K562 (cell line): Measurements from ENCODE around the gene GLE1. TPM values are rescaled to one million over a fixed set of nuclear protein-coding genes. Genes with fewer than 3 reads are reported as not detected.

Experiments used
- ATAC-seq: fragments of 200-7000 bp; cut with Tn5 transposase; 3 replicates; pipeline ENCODE4 v1.9.1; 2020; ENCODE audit warnings: moderate library complexity
- BruUV-seq: library from RNA; stranded (reverse); fragments of 400-500 nt; replicated peaks from 2 replicates; lab custom pipeline; 2021; lab: Mats Ljungman, UMichigan
- CTCF ChIA-PET: fragments of 300-600 bp; formaldehyde crosslinking; extraction: SDS; loops from one replicate; lab custom pipeline; 2021; ENCODE audit warnings: low intra/inter-chr PET ratio; lab: Yijun Ruan, JAX
- POLR2A ChIA-PET: fragments of 300-600, 350-650 bp; sonication (Branson Sonifier 250); formaldehyde crosslinking; extraction: SDS; loops from one replicate; lab custom pipeline; 2021; ENCODE audit warnings: antibody characterized with exemption, inconsistent platforms; lab: Yijun Ruan, JAX
- DNase-seq, 4 experiments: peaks; one replicate each; pipeline versions ENCODE4 v3.0.0 to v3.0.0-alpha.2; 2011 to 2018; ENCODE audit warnings: low spot score in 3 of 4, mixed read lengths in 3 of 4; ENCODE audit errors: extremely low read depth in 1 of 4
- FAIRE-seq: peaks from 2 replicates; lab custom pipeline; 2011; peaks lifted over from hg19 to GRCh38; lab: Jason Lieb, UNC
- H2AFZ ChIP-seq: 2 replicates; pipeline ENCODE4 v1.6.0; 2011; ENCODE audit warnings: low read depth, low read length, control low read depth, inconsistent platforms
- H3K27ac ChIP-seq: fragments of 200-600 bp; 3 replicates; pipeline ENCODE4 v1.8.0; 2011; ENCODE audit warnings: low read depth, mild to moderate bottlenecking, control low read depth, inconsistent platforms, low read length, moderate library complexity, mixed read lengths; ENCODE audit errors: extremely low read depth
- H3K27me3 ChIP-seq, 2 experiments: fragments of 300-600 bp in 1 of 2; 2 replicates in 1 of 2; 3 replicates in 1 of 2; pipeline versions ENCODE4 v1.6.0 to v1.8.0; 2011; ENCODE audit warnings: inconsistent platforms in 2 of 2, low read length in 2 of 2, mild to moderate bottlenecking in 1 of 2, mixed read lengths in 1 of 2, moderate library complexity in 1 of 2; ENCODE audit not compliant: control insufficient read depth in 2 of 2, insufficient read depth in 2 of 2
- H3K36me3 ChIP-seq: fragments of 300-600 bp; 3 replicates; pipeline ENCODE4 v1.8.0; 2011; ENCODE audit warnings: mild to moderate bottlenecking, low read length, inconsistent platforms; ENCODE audit not compliant: control insufficient read depth, insufficient read depth
- H3K4me1 ChIP-seq, 2 experiments: fragments of 200-600 bp in 1 of 2; replicated peaks in 1 of 2; 2 replicates in 1 of 2; 3 replicates in 1 of 2; pipeline versions ENCODE4 v1.5.1 to v1.8.0; 2011; ENCODE audit warnings: inconsistent platforms in 2 of 2, low read length in 2 of 2, mild to moderate bottlenecking in 1 of 2, mixed read lengths in 1 of 2, moderate library complexity in 1 of 2; ENCODE audit not compliant: control insufficient read depth in 2 of 2, insufficient read depth in 2 of 2
- H3K4me2 ChIP-seq: 2 replicates; pipeline ENCODE4 v1.6.1; 2011; ENCODE audit warnings: low read length, control low read depth, inconsistent platforms, mixed read lengths; ENCODE audit not compliant: insufficient read depth
- H3K4me3 ChIP-seq: fragments of 200-600 bp; sonication (generic), shearing (Covaris generic); 2 replicates; pipeline ENCODE4 v1.5.1; 2016; ENCODE audit warnings: control low read depth, inconsistent platforms
- H3K79me2 ChIP-seq: fragments of 200-600 bp; 3 replicates; pipeline ENCODE4 v1.8.0; 2011; ENCODE audit warnings: low read length, inconsistent platforms; ENCODE audit not compliant: control insufficient read depth, insufficient read depth
- H3K9ac ChIP-seq, 2 experiments: 2 replicates each; pipeline versions ENCODE4 v1.6.0 to v1.6.1; 2011; ENCODE audit warnings: low read depth in 2 of 2, low read length in 2 of 2, control low read depth in 1 of 2, inconsistent platforms in 1 of 2, mild to moderate bottlenecking in 1 of 2, mixed read lengths in 1 of 2; ENCODE audit not compliant: insufficient read depth in 1 of 2
- H3K9me1 ChIP-seq: one replicate; pipeline ENCODE4 v1.6.0; 2011; ENCODE audit warnings: inconsistent platforms, mild to moderate bottlenecking, low read length, moderate library complexity; ENCODE audit not compliant: control insufficient read depth, insufficient read depth
- H3K9me3 ChIP-seq: replicated peaks from 2 replicates; pipeline ENCODE4 v1.5.1; 2011; ENCODE audit warnings: low read depth, low read length, inconsistent platforms; ENCODE audit not compliant: control insufficient read depth, insufficient read depth
- H4K20me1 ChIP-seq: replicated peaks from 2 replicates; pipeline ENCODE4 v1.6.1; 2011; ENCODE audit warnings: low read length, inconsistent platforms, mixed read lengths; ENCODE audit not compliant: control insufficient read depth, insufficient read depth
- CBFA2T3 ChIP-seq: fragments of 450-650 bp; IDR thresholded peaks from 2 replicates; pipeline ENCODE4 v1.6.1; 2017
- CREM ChIP-seq: IDR thresholded peaks from 2 replicates; pipeline ENCODE4 v1.6.1; 2014; ENCODE audit warnings: antibody characterized with exemption, low read depth
- EP300 ChIP-seq: IDR thresholded peaks from 2 replicates; pipeline ENCODE4 v1.6.1; 2012; ENCODE audit warnings: low read length, improper control_type of control experiment
- FOSL1 ChIP-seq: fragments of 200-800 bp; sonication (Bioruptor generic); conservative IDR thresholded peaks from 2 replicates; pipeline ENCODE4 v1.6.1; 2016; ENCODE audit warnings: missing genetic modification characterization, missing compliant biosample characterization
- JUND ChIP-seq, 2 experiments: IDR thresholded peaks; 2 replicates in 1 of 2; 3 replicates in 1 of 2; pipeline ENCODE4 v1.6.1; 2011; ENCODE audit warnings: borderline replicate concordance in 2 of 2, low read depth in 2 of 2, low read length in 2 of 2, improper control_type of control experiment in 1 of 2, missing biosample characterization in 1 of 2, missing genetic modification characterization in 1 of 2, missing genetic modification reagents in 1 of 2
- KAT8 ChIP-seq: fragments of 450-650 bp; IDR thresholded peaks from 2 replicates; pipeline ENCODE4 v1.6.1; 2016; ENCODE audit warnings: low read depth, mild to moderate bottlenecking
- MAFF ChIP-seq: IDR thresholded peaks from 2 replicates; pipeline ENCODE4 v1.6.1; 2012; ENCODE audit warnings: low read length, improper control_type of control experiment
- MAFG ChIP-seq: fragments of 450-650 bp; conservative IDR thresholded peaks from 2 replicates; pipeline ENCODE4 v1.6.1; 2016; ENCODE audit warnings: missing genetic modification characterization, missing compliant biosample characterization
- MEIS2 ChIP-seq: fragments of 450-650 bp; IDR thresholded peaks from 2 replicates; pipeline ENCODE4 v1.6.1; 2014; ENCODE audit warnings: mild to moderate bottlenecking; ENCODE audit not compliant: partially characterized antibody
- NFE2 ChIP-seq: IDR thresholded peaks from 2 replicates; pipeline ENCODE4 v1.6.1; 2014; ENCODE audit warnings: antibody characterized with exemption, low read depth
- RCOR1 ChIP-seq, 2 experiments: IDR thresholded peaks; 2 replicates each; pipeline ENCODE4 v1.6.1; 2012; ENCODE audit warnings: low read depth in 2 of 2, low read length in 2 of 2, borderline replicate concordance in 1 of 2, improper control_type of control experiment in 1 of 2
- TCF3 ChIP-seq: sonication (generic); formaldehyde crosslinking; IDR thresholded peaks from 2 replicates; pipeline ENCODE4 v1.4.0; 2020; ENCODE audit warnings: mild to moderate bottlenecking, missing genetic modification reagents
- YBX1 ChIP-seq: fragments of 450-650 bp; IDR thresholded peaks from 2 replicates; pipeline ENCODE4 v1.7.1; 2016; ENCODE audit warnings: mild to moderate bottlenecking
- ZNF174 ChIP-seq: fragments of 250-450 bp; sonication (Bioruptor Pico); IDR thresholded peaks from 2 replicates; pipeline ENCODE4 v1.4.0; 2020; ENCODE audit warnings: mild to moderate bottlenecking
- ZNF316 ChIP-seq: fragments of 450-650 bp; IDR thresholded peaks from 2 replicates; pipeline ENCODE4 v1.6.1; 2016
- ZNF696 ChIP-seq: fragments of 250-450 bp; sonication (Bioruptor Pico); conservative IDR thresholded peaks from 2 replicates; pipeline ENCODE4 v1.4.0; 2020; ENCODE audit warnings: mild to moderate bottlenecking, moderate library complexity
- WGBS: fragments of 100-300 bp; shearing (Covaris generic); methylation state at CpG from one replicate; pipeline ENCODE4 v1.1.6; 2016; ENCODE audit warnings: low coverage, mixed read lengths; ENCODE audit not compliant: insufficient coverage; ENCODE audit errors: missing lambda C conversion rate; 5-methylcytosine and 5-hydroxymethylcytosine counted together
- in situ Hi-C: fragments of 300-500 bp; cut with MboI; formaldehyde crosslinking; loops from 4 replicates; pipeline ENCODE4 v1.15.0; 2018; ENCODE audit warnings: inconsistent platforms, mixed read lengths
- intact Hi-C: fragments of 100-400 bp; cut with micrococcal nuclease; formaldehyde crosslinking; loops from 2 replicates; pipeline ENCODE4 v1.14.2; 2022
- polyA plus RNA-seq, 8 experiments: library from polyadenylated mRNA; depleted of rRNA in 4 of 8; stranded (reverse) in 5 of 8; unstranded in 3 of 8; fragments of >200 nt; fragmentation: Nextera tagmentation in 2 of 8; fragmentation: Illumina TruSeq in 1 of 8; extraction: Ambion mirVana in 2 of 8; extraction: Trizol in 1 of 8; gene quantifications; 2 replicates each; pipeline versions ENCODE4 v1.2.1 to v1.2.3, GENCODE V29; 2011 to 2014; ENCODE audit warnings: inconsistent platforms in 1 of 8, missing spikeins in 1 of 8
- total RNA-seq, 7 experiments: library from RNA; depleted of rRNA in 6 of 7; stranded (reverse); fragments of >200 nt in 6 of 7; fragmentation: Illumina TruSeq in 2 of 7; extraction: Trizol in 2 of 7; gene quantifications; 2 replicates each; pipeline versions ENCODE4 v1.2.1 to v1.2.3, GENCODE V29; 2011 to 2021; ENCODE audit warnings: low replicate concordance in 1 of 7
- TF ChIP-seq, protein P1 (sequence below), 2 experiments: fragments of 200-800 bp in 1 of 2; sonication (Bioruptor generic) in 1 of 2; sonication (generic) in 1 of 2; formaldehyde crosslinking in 1 of 2; IDR thresholded peaks in 1 of 2; conservative IDR thresholded peaks in 1 of 2; 2 replicates each; pipeline versions ENCODE4 v1.5.0 to v1.6.1; 2016 to 2020; ENCODE audit warnings: missing compliant biosample characterization in 1 of 2, missing genetic modification characterization in 1 of 2, missing genetic modification reagents in 1 of 2
- TF ChIP-seq, protein P2 (sequence below): sonication (generic); formaldehyde crosslinking; IDR thresholded peaks from 2 replicates; pipeline ENCODE4 v1.8.0; 2022; ENCODE audit warnings: mild to moderate bottlenecking, missing genetic modification reagents

GLE1 gene
- total and polyA plus RNA-seq, 9 of the 15 experiments (the other 6 are each of a cell fraction or from before 2014, with no cell fraction given), result 15.9 to 44.8 (median 37.6) TPM

DNA sequence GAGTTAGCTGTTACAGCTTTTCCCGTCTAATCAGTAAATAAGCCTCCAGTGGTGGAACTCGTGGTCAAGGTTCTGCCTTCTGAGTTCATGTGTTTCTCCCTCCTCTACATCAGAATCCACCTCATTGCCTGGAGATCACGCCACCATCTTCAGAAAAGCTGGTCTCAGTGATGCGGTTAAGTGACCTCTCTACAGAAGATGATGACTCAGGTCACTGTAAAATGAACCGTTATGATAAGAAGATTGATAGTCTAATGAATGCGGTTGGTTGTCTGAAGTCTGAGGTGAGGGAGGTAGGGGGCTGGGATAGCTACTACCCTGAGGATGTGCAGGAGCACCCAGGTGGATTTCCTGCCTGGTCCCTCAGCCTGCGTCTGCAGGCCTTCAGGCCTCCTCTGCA, 35.4 kb upstream of the GLE1 start:
- H3K9me1 ChIP-seq, result peaks cover 4% of the 10 kb centered on the region
- ATAC-seq, result peak; percentile 41
- DNase-seq, result peak in 3 of 4 experiments; percentile 23 to 33 (median 26)
- in situ Hi-C loops, result no loop called here
- H3K79me2 ChIP-seq, result no peaks in the 10 kb centered on the region
- TSS peak; percentile 25 for BruUV-seq
- no peaks in the 10 kb centered on the region for H3K27me3 ChIP-seq
- POLR2A ChIA-PET, result interaction anchor here (0.6 to 1.8 kb wide), 8 partner anchors 9 to 781 kb away, joined by 3 to 9 read pairs (median 3); no protein-coding TSS in a partner anchor
- H3K4me2 ChIP-seq, result no peak overlapping the region
- H3K9ac ChIP-seq, result peak overlapping the region in 1 of 2 experiments; percentile 56; a peak in 1 of 4 replicates
- H3K4me3 ChIP-seq, result no peak overlapping the region
- no peak overlapping the region for H3K27ac ChIP-seq
- H3K4me1 ChIP-seq, result peaks cover 4 to 7% of the 10 kb centered on the region in 2 experiments; a peak in 4 of 5 replicates
- H3K9me3 ChIP-seq, result no peaks in the 10 kb centered on the region
- FAIRE-seq, result peak; percentile 65
- peak; percentile 65 for TF ChIP-seq ZNF316
- TF ChIP-seq YBX1, result no peak
- 0 out of 2 replicates have a peak, but pooled peaks have one; percentile 22 for TF ChIP-seq CREM
- peak; percentile 34; the same call in 1 of the 2 replicates for TF ChIP-seq MAFG (tag)
- TF ChIP-seq, protein P1, sequence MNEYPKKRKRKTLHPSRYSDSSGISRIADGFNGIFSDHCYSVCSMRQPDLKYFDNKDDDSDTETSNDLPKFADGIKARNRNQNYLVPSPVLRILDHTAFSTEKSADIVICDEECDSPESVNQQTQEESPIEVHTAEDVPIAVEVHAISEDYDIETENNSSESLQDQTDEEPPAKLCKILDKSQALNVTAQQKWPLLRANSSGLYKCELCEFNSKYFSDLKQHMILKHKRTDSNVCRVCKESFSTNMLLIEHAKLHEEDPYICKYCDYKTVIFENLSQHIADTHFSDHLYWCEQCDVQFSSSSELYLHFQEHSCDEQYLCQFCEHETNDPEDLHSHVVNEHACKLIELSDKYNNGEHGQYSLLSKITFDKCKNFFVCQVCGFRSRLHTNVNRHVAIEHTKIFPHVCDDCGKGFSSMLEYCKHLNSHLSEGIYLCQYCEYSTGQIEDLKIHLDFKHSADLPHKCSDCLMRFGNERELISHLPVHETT (CRISPR knock-in tag; conservative IDR thresholded peaks at IDR 0.05 in 1 of 2, IDR thresholded peaks at IDR 0.05 in 1 of 2), result peak in 1 of 2 experiments; percentile 38; a peak in 1 of 4 replicates
- no peak for TF ChIP-seq ZNF696 (CRISPR knock-in tag)
- 0 out of 2 replicates have a peak, but pooled peaks have one; percentile 13 for TF ChIP-seq EP300
- peak; percentile 5 for TF ChIP-seq MEIS2
- TF ChIP-seq CBFA2T3, result 0 out of 2 replicates have a peak, but pooled peaks have one; percentile 17
- TF ChIP-seq JUND (IDR thresholded peaks at IDR 0.05; ENCODE audit: borderline replicate concordance, low read depth, low read length), result peak; percentile 29; the same call in 1 of the 2 replicates
- no peak; the same call in 2 of the 3 replicates for TF ChIP-seq JUND (tag; IDR thresholded peaks at IDR 0.05; ENCODE audit: borderline replicate concordance, low read depth, low read length)
- TF ChIP-seq ZNF174 (CRISPR knock-in tag), result no peak
- peak; percentile 16; the same call in 1 of the 2 replicates for TF ChIP-seq TCF3 (CRISPR knock-in tag)
- TF ChIP-seq, protein P2, sequence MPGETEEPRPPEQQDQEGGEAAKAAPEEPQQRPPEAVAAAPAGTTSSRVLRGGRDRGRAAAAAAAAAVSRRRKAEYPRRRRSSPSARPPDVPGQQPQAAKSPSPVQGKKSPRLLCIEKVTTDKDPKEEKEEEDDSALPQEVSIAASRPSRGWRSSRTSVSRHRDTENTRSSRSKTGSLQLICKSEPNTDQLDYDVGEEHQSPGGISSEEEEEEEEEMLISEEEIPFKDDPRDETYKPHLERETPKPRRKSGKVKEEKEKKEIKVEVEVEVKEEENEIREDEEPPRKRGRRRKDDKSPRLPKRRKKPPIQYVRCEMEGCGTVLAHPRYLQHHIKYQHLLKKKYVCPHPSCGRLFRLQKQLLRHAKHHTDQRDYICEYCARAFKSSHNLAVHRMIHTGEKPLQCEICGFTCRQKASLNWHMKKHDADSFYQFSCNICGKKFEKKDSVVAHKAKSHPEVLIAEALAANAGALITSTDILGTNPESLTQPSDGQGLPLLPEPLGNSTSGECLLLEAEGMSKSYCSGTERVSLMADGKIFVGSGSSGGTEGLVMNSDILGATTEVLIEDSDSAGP (CRISPR knock-in tag), result no peak
- TF ChIP-seq KAT8, result no peak
- TF ChIP-seq NFE2, result peak; percentile 44; the same call in 1 of the 2 replicates
- peak in 1 of 2 experiments; percentile 37; a peak in 1 of 4 replicates for TF ChIP-seq RCOR1 (IDR thresholded peaks at IDR 0.05; ENCODE audit: borderline replicate concordance in 1 of 2, low read depth in 2 of 2, low read length in 2 of 2)
- TF ChIP-seq FOSL1, result peak; percentile 79
- peak; percentile 23; the same call in 1 of the 2 replicates for TF ChIP-seq MAFF
- TF ChIP-seq, all 486 proteins: peak for 13
- Histone ChIP-seq H4K20me1 (no peaks in the 10 kb centered on the region; the same call in 1 of the 2 replicates), H3K36me3 (peaks cover 63% of the 10 kb centered on the region), H2AFZ (no peak overlapping the region)
- intact Hi-C loops, result no loop called here
- WGBS, result 28% methylated on average over 7 of the region's 7 CpGs
- CTCF ChIA-PET, result no interaction called here
